GM21717 (cell line): Measurements from ENCODE around the gene SHC3.

Experiments used
- ATAC-seq: cut with Tn5 transposase; IDR thresholded peaks from one replicate; pipeline ENCODE4 v1.9.1; 2021; ENCODE audit warnings: mild to moderate bottlenecking, moderate library complexity; ENCODE audit not compliant: unreplicated experiment

SHC3 gene

DNA sequence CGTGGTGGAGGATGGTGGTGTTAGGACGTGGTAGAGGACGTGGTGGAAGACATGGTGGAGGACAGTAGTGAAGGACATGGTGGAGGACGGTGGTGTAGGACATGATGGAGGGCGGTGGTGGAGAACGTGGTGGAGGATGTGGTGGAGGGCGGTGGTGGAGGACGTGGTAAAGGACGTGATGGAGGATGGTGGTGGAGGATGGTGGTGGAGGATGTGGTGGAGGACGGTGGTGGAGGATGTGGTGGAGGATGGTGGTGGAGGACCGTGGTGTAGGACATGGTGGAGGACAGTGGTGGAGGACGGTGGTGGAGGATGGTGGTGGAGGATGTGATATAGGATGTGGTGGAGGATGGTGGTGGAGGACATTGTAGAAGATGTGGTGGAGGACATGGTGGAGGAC, 119.7 kb downstream of the SHC3 start:
- no peak for ATAC-seq

DNA sequence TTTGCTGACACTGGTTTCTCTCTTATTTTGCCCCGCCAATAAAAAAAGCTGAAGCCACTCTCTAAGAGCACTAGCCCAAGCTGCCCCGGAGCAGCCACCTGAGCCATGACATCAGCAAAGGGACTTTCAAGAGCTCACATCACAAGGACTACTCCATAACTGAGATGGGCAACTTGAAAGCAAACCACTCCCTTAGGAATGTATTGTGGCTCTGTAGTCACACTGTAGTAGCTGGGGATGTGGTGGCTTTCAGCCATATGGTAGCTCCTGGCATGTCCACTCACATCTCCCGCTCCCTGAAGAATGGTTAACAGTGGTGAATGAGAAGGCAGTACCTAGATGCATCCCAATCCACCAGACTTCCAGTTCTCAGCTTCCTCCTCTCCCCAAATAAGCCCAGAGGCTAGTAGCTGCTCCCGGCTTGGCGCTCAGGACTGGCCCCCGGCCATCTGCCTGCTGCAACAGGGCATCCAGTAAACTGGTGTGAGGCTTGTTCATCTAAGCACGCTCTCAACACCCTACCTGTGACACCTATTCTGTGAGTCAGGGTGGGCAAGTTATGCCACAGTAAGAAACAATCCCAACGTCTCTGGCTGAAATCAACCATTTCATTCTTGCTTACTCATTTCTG, 123.6 kb downstream of the SHC3 start:
- no peak for ATAC-seq

DNA sequence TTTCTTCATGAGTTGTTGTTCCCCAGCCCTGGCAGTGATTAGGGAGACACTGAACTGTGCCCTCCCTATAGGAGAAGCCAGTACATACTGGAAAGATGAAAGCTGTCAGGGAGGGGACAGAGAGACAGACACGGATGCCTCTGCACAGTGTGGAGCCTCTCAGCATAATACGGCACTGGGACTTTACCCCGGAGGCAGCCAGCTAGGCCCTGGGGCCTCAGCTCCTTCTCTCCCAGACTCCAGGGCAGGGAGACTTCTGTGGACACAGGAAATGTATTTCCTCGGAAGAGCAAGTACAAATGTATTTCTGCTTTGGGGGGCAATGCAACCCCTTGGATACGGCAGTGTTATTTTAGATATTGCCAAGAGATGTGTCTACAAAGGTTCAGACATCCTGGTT, 125.3 kb downstream of the SHC3 start:
- no peak for ATAC-seq

DNA sequence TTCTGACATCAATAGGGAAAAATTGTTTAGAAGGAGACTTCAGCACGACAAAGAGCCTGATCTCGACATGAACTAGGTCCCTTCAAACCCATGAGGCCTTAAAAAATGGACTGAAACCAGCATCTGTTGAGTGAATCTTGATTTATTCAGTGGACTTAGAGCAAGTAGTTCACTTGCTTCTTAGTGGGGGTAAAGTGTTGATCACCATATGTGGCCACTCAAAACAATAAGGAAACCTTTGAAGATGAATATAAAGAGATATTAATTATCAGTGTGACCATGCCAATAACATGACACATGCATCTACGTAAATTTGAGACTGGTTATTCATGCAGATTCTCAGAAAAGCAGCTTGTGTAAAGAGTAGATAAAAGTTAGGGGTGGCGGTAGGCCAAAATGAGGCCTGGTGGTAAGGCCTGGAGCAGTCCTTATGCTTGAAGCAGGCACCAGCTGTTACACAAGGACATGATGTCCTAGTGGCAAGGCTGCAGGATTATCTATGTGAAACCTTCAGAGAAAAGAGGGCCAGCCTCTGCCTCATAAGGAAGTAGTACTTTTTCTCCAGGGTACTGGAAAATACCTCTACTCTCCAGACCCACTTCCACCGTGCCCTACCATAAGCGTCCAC, 126.0 kb downstream of the SHC3 start:
- no peak for ATAC-seq

DNA sequence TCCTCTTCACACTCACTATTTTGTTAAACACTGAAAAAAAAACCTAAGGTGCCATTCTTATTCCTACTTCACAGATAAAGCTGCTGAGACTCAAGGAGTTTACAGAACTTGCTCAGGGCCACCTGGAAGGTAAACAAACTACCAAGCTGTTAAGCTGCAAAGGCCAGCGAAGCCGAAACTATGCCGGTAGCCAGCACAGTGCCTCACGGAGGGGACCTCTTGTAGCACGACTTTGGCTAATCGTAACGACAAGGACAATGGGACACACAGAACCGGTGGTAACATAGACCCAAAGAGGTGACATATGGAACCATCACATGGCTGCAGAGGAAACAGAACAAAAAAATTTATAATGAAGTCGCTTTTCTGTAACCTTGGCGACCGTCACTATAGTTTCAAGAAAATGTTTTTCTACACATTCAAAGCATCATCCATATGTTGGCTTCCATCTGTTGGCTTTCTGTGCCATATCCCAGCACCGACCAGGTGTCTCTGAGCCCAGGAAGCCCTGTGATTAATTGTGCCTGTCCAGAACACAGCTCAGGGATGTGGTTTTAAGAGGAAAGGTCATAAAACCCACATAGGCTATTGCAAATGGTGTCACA, 127.1 kb downstream of the SHC3 start:
- no peak for ATAC-seq

DNA sequence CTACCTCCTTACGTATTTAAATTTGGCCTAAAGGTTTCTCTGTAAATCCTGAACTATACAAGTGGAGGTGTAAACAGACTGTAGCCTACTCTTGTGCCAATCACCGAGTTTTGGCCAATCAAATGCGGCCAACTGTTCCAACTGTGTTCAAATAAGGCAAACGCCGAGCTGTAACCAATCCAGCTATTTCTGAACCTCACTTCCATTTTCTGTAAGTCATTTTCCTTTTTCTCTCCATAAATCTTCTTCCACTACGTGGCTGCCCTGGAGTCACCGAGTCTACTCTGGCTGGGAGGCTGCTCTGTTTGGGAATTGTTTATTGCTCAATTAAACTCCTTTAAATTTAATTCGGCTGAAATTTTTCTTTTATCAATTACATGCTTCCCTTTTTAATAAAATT, 129.0 kb downstream of the SHC3 start:
- no peak for ATAC-seq

DNA sequence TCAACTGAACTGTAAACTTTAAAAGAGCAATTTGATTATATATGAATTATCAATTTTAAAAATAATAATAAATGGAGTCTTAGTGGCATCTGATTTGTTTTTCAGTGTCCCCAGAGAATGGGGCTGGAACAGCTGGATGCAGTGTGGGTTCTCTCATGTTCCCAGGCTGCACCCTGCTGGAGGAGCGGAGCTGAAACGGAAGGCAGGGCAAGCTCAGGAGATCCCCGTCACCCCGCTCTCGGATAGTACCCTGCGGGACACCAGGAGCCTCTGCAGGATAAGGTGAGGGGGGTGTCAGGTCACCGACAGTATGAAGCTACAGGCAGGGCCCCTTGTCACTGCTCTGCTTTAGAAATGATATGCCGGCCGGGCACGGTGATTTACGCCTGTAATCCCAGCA, 130.0 kb downstream of the SHC3 start:
- no peak for ATAC-seq

DNA sequence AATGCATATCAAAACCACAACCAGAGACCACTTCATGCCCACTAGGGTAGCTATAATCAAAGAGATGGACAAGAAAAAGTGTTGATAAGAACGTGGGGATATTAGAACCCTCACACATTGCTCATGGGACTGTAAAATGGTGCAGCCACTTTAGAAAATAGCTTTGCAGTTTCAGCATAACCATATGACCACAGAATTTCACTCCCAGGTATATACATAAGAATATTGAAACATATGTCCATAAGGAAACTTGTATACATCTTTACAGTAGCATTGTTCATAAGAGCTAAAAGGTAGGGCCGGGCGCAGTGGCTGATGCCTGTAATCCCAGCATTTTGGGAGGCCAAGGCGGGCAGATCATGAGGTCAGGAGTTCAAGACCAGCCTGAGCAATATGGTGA, 131.0 kb downstream of the SHC3 start:
- no peak for ATAC-seq

DNA sequence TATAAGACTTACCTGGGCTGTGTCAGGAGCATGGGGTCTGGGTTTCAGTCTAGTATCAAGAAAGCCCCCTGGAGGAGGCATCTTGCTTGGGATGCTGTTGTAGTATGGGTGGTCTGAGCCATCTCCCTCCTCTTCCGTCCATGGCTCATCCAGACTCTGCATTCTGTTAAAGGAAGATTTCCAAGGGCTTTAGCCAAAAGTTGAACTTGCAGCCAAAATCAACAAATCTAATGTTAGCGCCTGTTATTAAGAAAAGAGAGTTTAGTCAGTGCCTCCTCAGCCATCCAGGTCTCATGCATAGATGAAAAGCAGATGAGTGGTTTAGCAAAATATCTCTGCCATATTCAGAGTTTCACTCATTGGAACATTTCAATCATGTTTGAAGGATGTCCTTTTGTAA, 131.8 kb downstream of the SHC3 start:
- ATAC-seq = no peak

DNA sequence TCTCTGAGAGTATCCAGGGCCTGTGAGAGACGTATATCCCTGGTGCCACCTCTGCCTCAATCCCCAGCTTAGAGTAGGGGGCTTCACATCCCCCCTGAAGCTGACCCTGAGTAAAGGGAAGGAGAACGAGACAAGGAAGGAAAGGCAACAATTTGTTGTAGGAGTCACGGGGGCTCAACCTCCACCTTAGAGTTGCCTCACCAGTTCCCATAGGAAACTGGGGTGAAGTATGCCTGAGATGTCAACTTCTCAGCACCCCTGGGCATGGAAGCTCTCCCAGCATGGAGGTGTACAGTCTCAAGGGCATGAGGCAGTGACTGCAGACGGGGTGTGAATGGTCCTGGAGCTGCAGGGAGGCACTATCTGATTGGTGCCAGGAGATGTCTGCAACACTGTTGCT, 133.7 kb downstream of the SHC3 start:
- no peak for ATAC-seq

DNA sequence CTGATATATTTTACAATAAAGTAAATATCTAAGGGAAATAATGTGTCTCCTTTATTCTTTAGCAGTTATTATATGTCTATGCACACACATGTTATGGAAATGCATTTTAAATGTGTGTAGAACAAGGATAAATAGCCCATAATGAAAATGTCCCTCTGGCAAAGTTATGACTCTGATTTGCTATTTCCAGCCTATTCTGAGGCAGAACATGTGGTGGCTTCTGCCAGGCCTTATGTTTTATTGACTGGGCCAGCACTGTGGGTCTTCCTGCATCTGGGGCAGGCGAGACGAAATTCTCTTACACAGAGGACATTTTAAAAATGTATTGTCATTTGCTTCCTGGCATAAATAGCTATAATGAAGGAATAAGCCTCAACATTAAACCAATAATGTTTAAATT, 134.5 kb downstream of the SHC3 start:
- ATAC-seq = no peak

DNA sequence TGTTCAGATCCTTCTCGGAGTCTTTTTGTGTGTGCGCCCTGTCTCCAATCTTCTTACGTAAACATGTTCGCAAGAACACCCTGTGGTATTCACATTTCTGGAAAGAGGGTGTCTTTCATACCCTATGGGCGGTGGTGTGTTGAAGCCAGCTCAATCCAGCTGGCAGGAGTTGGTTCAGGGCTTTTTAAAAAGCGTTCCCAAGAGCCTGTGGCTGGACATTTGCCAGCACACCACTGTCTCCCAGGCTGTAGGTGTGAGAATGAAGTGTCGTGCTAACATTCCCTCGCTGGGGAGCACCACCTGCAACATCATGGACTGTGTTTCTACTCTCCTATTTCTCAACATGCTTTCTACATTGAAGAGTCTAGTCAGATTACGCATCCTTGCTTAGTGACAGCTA, 135.6 kb downstream of the SHC3 start:
- no peak for ATAC-seq

DNA sequence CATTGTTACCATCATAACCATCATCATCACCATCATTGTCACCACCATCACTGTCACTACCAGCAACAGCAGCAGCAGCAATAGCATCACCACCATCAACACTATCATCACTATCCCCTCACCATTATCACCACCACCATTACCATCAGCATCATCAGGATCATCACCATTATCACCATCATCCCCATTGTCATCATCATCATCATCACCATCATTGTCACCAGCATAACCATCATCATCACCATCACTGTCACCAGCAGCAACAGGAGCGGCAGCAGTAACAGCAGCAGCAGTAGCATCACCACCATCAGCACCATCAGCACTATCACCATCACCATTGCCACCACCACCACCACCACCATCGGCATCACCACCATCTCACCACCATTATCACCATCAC, 139.0 kb downstream of the SHC3 start:
- no peak for ATAC-seq

DNA sequence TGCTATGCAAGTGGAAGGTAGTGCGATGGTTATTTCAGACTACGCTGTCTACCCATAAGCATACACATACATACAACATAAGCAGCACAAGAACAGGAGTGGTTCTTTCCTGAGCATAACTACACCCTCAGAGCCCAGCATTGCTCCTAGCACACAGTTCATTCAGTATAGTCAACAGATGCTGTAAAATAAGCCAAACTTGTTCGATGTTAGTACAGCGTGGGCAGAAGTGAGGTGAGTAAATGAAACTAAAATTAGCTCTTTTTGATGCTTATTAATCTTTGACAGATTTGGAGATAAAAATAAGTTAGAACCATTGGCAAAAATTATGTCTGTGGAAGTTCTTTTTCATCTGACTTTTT, 139.5 kb downstream of the SHC3 start:
- ATAC-seq = no peak

DNA sequence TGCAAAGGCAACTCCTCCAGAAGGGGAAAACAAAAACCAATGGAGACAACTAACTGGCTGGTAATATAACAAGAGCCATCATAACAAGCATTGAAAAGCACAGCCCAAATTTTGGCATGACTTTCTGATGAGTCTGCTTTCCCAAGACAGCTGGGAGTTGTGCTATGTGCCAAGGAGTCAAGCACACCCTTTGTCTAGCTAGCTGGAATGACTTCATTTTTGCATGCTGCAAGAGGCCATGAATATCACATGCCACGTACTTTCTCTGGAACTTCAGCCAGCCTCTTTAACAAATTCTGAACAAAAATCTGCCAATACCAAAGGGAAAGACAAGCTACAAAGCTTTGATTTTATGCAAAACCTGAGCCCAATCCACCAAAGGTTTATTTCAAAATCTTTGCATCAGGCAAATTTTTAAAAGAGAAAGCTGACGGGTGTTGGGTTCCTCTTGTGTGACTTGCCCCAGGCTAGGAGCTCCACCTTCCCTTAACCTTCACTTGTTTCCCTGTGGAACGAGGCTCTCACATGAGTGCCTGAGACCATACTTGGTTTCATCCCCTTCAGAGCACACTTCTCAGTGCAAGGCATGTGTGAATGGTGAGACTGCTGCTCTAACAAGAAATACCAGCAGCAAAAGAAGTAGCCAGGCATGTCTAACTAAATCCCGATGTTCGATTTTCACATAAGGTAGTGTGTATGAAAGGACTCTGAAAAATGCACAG, 140.1 kb downstream of the SHC3 start:
- ATAC-seq = no peak

DNA sequence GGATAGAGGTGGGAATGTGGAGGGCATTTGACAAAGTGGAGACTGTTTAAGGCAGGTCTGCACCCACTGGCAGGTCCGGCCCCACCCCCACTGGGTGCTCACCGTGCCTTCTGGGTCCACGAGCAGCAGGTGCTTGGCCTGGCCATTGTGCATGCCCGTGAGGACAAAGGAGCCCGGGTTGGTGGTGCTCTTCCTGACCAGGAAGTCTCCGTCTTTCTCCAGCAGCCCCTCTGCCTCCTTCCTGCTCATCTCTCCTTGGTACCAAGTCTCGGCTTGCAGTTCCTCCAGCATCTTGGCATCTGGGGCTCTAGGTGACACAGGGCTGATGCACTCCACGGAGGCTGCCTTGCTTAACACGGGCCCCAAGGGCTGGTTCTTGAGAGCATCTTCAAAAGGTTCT, 140.7 kb downstream of the SHC3 start:
- no peak for ATAC-seq

DNA sequence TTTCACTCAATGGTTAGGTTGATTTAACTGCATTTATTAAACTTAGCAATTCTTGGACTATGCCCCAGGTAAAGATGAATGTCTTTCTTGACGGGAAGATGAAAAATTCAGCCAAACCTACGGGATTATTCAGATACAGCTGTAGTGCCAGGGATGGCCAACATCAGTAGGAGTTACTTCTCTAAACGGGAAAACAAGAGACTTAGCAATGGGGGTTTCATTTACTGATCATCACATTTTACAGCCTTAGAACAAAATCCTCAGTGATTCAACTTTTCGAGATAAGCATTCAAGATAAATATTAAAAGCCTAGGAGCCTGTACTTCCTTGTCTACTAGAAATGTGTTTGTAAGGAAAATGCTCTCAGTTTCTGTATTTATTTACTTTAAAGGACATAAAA, 141.3 kb downstream of the SHC3 start:
- ATAC-seq = no peak

DNA sequence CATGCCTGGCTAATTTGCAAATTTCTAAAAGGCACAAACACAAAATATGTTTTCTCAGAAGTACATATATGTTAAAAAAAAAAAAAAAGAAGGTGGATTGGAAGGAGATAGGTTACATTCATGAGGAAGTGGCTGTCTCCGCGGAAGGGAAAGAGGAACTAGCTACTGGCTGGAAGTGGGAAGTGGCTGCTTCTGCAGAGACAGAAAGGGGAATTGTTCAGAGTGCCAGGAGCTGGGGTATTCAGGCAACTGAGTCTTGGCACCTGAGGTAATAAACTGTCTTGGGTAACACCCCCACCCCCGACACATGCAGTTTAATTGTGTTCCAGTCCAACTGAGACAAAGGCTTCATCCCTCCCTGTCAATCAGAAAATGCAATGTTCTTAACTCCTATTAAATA, 141.7 kb downstream of the SHC3 start:
- no peak for ATAC-seq

DNA sequence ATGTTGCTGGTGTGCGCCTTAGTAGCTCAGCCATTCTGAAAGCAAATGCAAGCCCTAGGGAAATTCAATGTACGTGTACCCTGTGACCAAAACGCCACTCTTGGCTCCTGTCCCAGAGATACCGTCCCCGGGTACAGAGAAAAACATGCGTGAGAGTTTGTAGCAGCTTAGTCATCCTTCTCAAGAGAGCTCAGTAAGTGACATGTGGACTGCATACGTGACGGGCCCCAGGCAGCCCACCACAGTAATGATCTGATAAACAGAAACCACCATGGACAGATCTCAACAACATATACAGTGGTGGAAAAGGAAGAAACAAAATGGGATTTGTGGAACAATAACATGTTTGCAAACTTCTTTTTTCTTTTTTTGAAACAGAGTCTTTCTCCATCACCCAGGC, 142.2 kb downstream of the SHC3 start:
- ATAC-seq = no peak

DNA sequence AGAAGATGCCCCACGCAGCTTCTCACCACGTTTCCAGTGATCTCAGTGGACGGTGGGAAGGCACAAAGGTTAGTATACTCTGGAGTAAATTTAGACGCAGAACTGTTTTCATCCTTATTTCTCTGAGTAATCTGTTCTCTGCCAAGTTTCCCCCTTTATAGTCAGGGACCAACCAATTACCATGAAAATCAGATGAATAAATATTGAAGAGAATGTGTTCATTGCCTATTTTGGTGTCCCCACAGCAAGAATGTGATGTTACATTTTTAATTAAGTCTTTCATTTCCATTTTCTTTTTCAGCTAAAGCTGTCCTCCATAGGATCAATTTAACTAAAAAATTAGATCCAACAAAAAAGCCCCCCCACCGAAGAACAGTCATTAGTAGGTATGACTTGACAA, 146.0 kb downstream of the SHC3 start:
- no peak for ATAC-seq

DNA sequence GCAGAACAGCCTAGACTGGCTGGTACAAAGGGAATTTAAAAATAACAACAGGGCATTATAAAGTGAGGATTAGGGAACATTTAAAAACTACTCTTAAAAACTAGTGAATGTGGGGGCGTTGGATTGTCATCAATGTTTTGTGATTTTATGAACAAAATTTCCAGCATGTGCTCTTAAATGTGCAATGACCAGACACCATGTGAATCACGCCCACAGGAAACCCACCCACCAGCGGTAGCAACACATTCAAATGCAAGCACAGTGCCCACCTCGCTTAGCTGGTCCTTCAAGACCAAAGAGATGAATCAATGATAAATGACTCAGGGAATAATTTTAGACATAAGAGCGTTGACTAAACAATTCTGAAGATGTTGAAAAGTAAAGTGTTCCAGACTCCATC, 146.4 kb downstream of the SHC3 start:
- no peak for ATAC-seq

DNA sequence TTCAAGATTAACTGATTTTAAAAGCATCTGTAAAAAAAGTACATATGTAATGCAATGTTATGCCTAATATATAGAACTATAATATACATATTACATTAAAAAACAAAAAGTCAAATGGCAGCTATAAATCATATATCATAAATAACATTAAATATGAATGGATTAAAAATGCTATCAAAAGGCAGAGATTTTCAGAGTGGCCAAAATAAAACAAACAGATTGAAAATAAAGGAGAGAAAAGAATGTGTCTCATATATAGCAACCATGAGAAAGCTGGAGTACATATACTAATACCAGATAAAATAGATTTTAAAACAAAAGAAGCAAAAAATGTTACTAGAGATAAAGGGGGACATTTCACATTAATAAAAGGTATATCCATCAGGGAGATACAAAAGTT, 148.8 kb downstream of the SHC3 start:
- ATAC-seq = no peak
